OCI-LY1 (cell line): ENCODE data around the gene RAB1A.

ENCODE experiments used
- EZH2 ChIP-seq: fragments of 200-600 bp; sonication (generic), shearing (Covaris generic); IDR thresholded peaks from 2 replicates; pipeline ENCODE4 v1.8.0; 2017; ENCODE audit warnings: borderline replicate concordance, mixed run types, mild to moderate bottlenecking, antibody characterized with exemption, low read length, moderate library complexity, mixed read lengths
- TF ChIP-seq, protein P1 (sequence below): fragments of 200-600 bp; sonication (generic), shearing (Covaris generic); IDR thresholded peaks from 2 replicates; pipeline ENCODE4 v1.5.1; 2017; ENCODE audit warnings: mild to moderate bottlenecking, antibody characterized with exemption, low read length, moderate library complexity, mixed read lengths

- TF ChIP-seq, protein P1, sequence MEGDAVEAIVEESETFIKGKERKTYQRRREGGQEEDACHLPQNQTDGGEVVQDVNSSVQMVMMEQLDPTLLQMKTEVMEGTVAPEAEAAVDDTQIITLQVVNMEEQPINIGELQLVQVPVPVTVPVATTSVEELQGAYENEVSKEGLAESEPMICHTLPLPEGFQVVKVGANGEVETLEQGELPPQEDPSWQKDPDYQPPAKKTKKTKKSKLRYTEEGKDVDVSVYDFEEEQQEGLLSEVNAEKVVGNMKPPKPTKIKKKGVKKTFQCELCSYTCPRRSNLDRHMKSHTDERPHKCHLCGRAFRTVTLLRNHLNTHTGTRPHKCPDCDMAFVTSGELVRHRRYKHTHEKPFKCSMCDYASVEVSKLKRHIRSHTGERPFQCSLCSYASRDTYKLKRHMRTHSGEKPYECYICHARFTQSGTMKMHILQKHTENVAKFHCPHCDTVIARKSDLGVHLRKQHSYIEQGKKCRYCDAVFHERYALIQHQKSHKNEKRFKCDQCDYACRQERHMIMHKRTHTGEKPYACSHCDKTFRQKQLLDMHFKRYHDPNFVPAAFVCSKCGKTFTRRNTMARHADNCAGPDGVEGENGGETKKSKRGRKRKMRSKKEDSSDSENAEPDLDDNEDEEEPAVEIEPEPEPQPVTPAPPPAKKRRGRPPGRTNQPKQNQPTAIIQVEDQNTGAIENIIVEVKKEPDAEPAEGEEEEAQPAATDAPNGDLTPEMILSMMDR, result no peak
- no peak for TF ChIP-seq EZH2
Observed at GRCh38 chr2:65081232-65081685, 48.6 kb downstream of the RAB1A start.
